K562 (cell line): Measurements from ENCODE around the gene CGB3. TPM values are rescaled to one million over a fixed set of nuclear protein-coding genes. Genes with fewer than 3 reads are reported as not detected.
A peak's percentile ranks its signal among the peaks of the same experiment; 100 is the strongest.

Experiments
- ATF7 ChIP-seq: fragments of 450-650 bp; IDR thresholded peaks from 2 replicates; pipeline ENCODE4 v1.7.1; 2014; ENCODE audit warnings: mild to moderate bottlenecking, moderate library complexity
- CEBPB ChIP-seq: fragments of 450-650 bp; IDR thresholded peaks from 2 replicates; pipeline ENCODE4 v1.6.1; 2016; ENCODE audit warnings: missing genetic modification characterization, missing compliant biosample characterization
- CREM ChIP-seq: IDR thresholded peaks from 2 replicates; pipeline ENCODE4 v1.6.1; 2014; ENCODE audit warnings: antibody characterized with exemption, low read depth
- CXXC5 ChIP-seq: fragments of 250-450 bp; sonication (Bioruptor Pico); IDR thresholded peaks from 2 replicates; pipeline ENCODE4 v1.8.0; 2022; ENCODE audit warnings: inconsistent platforms, mild to moderate bottlenecking, moderate library complexity
- ELF4 ChIP-seq: fragments of 450-650 bp; formaldehyde crosslinking; IDR thresholded peaks from 2 replicates; pipeline ENCODE4 v1.4.0; 2022; ENCODE audit warnings: missing genetic modification characterization
- ESRRB ChIP-seq: fragments of 250-450 bp; sonication (Bioruptor Pico); IDR thresholded peaks from 2 replicates; pipeline ENCODE4 v1.5.0; 2020; ENCODE audit warnings: mild to moderate bottlenecking, moderate library complexity, borderline replicate concordance
- FOXJ3 ChIP-seq: sonication (generic); formaldehyde crosslinking; IDR thresholded peaks from 2 replicates; pipeline ENCODE4 v1.4.0; 2020; ENCODE audit warnings: mild to moderate bottlenecking, missing genetic modification reagents
- FOXP1 ChIP-seq: sonication (generic); formaldehyde crosslinking; IDR thresholded peaks from 2 replicates; pipeline ENCODE4 v1.8.0; 2022; ENCODE audit warnings: mild to moderate bottlenecking, missing genetic modification reagents
- MTA1 ChIP-seq: fragments of 450-650 bp; IDR thresholded peaks from 2 replicates; pipeline ENCODE4 v1.6.1; 2017; ENCODE audit warnings: borderline replicate concordance
- MXI1 ChIP-seq: IDR thresholded peaks from 2 replicates; pipeline ENCODE4 v1.6.1; 2011; ENCODE audit warnings: low read depth, mild to moderate bottlenecking, improper control_type of control experiment, low read length
- NONO ChIP-seq, 2 experiments: fragments of 200-400 bp in 1 of 2; fragments of 450-650 bp in 1 of 2; formaldehyde crosslinking in 1 of 2; IDR thresholded peaks; 2 replicates each; pipeline ENCODE4 v1.6.1; 2017; ENCODE audit warnings: low read depth in 2 of 2, mild to moderate bottlenecking in 2 of 2, moderate library complexity in 2 of 2, low read length in 1 of 2
- NR2C1 ChIP-seq, 2 experiments: fragments of 450-650 bp; IDR thresholded peaks; 2 replicates each; pipeline ENCODE4 v1.6.1; 2017; ENCODE audit warnings: mild to moderate bottlenecking in 2 of 2, antibody characterized with exemption in 1 of 2, inconsistent platforms in 1 of 2, missing compliant biosample characterization in 1 of 2, missing genetic modification characterization in 1 of 2
- NR2C2 ChIP-seq, 2 experiments: fragments of 200-800 bp in 1 of 2; sonication (Bioruptor generic) in 1 of 2; sonication (generic) in 1 of 2; formaldehyde crosslinking in 1 of 2; IDR thresholded peaks; 2 replicates each; pipeline versions ENCODE4 v1.6.1 to v1.8.0; 2016 to 2022; ENCODE audit warnings: mild to moderate bottlenecking in 1 of 2, missing compliant biosample characterization in 1 of 2, missing genetic modification characterization in 1 of 2, missing genetic modification reagents in 1 of 2
- PCBP1 ChIP-seq: fragments of 200-400 bp; formaldehyde crosslinking; IDR thresholded peaks from 2 replicates; pipeline ENCODE4 v1.6.1; 2018; ENCODE audit warnings: mild to moderate bottlenecking, low read depth, low read length; ENCODE audit not compliant: poor library complexity, severe bottlenecking
- SIX5 ChIP-seq, 2 experiments: IDR thresholded peaks; 2 replicates each; pipeline ENCODE4 v1.6.1; 2011; ENCODE audit warnings: low read length in 2 of 2, borderline replicate concordance in 1 of 2, low read depth in 1 of 2, mild to moderate bottlenecking in 1 of 2, moderate library complexity in 1 of 2; ENCODE audit not compliant: insufficient read depth in 1 of 2
- SMC3 ChIP-seq: conservative IDR thresholded peaks from 2 replicates; pipeline ENCODE4 v1.6.1; 2011; ENCODE audit warnings: low read depth, low read length, improper control_type of control experiment; ENCODE audit not compliant: insufficient read depth
- TOE1 ChIP-seq, 2 experiments: fragments of 450-650 bp in 1 of 2; sonication (generic) in 1 of 2; formaldehyde crosslinking in 1 of 2; IDR thresholded peaks; 2 replicates each; pipeline versions ENCODE4 v1.7.1 to v1.8.0; 2016 to 2022; ENCODE audit warnings: borderline replicate concordance in 2 of 2, mild to moderate bottlenecking in 2 of 2, antibody characterized with exemption in 1 of 2, inconsistent platforms in 1 of 2, low read depth in 1 of 2, missing genetic modification reagents in 1 of 2, moderate library complexity in 1 of 2
- ZFPM2 ChIP-seq: fragments of 250-450 bp; sonication (Bioruptor Pico); IDR thresholded peaks from 2 replicates; pipeline ENCODE4 v1.5.1; 2022; ENCODE audit warnings: mild to moderate bottlenecking
- ZNF12 ChIP-seq: sonication (generic); formaldehyde crosslinking; IDR thresholded peaks from 2 replicates; pipeline ENCODE4 v1.4.0; 2020; ENCODE audit warnings: mild to moderate bottlenecking, missing genetic modification reagents
- ZNF785 ChIP-seq: fragments of 250-450 bp; sonication (Bioruptor Pico); IDR thresholded peaks from 2 replicates; pipeline ENCODE4 v1.4.0; 2020; ENCODE audit warnings: mild to moderate bottlenecking
- polyA plus RNA-seq, 8 experiments: library from polyadenylated mRNA; depleted of rRNA in 4 of 8; stranded (reverse) in 5 of 8; unstranded in 3 of 8; fragments of >200 nt; fragmentation: Nextera tagmentation in 2 of 8; fragmentation: Illumina TruSeq in 1 of 8; extraction: Ambion mirVana in 2 of 8; extraction: Trizol in 1 of 8; gene quantifications; 2 replicates each; pipeline versions ENCODE4 v1.2.1 to v1.2.3, GENCODE V29; 2011 to 2014; ENCODE audit warnings: inconsistent platforms in 1 of 8, missing spikeins in 1 of 8
- total RNA-seq, 7 experiments: library from RNA; depleted of rRNA in 6 of 7; stranded (reverse); fragments of >200 nt in 6 of 7; fragmentation: Illumina TruSeq in 2 of 7; extraction: Trizol in 2 of 7; gene quantifications; 2 replicates each; pipeline versions ENCODE4 v1.2.1 to v1.2.3, GENCODE V29; 2011 to 2021; ENCODE audit warnings: low replicate concordance in 1 of 7
- TF ChIP-seq, protein P1 (sequence below), 2 experiments: IDR thresholded peaks in 1 of 2; conservative IDR thresholded peaks in 1 of 2; 2 replicates each; pipeline ENCODE4 v1.6.1; 2016; ENCODE audit warnings: low read depth in 2 of 2, mild to moderate bottlenecking in 1 of 2, missing compliant biosample characterization in 1 of 2, missing genetic modification characterization in 1 of 2, moderate library complexity in 1 of 2
- TF ChIP-seq, protein P2 (sequence below): sonication (generic); formaldehyde crosslinking; IDR thresholded peaks from 2 replicates; pipeline ENCODE4 v1.9.0; 2022; ENCODE audit warnings: mild to moderate bottlenecking, missing genetic modification reagents

The CGB3 gene
- total and polyA plus RNA-seq, 9 of the 15 experiments (the other 6 are each of a cell fraction or from before 2014, with no cell fraction given) = not detected

DNA sequence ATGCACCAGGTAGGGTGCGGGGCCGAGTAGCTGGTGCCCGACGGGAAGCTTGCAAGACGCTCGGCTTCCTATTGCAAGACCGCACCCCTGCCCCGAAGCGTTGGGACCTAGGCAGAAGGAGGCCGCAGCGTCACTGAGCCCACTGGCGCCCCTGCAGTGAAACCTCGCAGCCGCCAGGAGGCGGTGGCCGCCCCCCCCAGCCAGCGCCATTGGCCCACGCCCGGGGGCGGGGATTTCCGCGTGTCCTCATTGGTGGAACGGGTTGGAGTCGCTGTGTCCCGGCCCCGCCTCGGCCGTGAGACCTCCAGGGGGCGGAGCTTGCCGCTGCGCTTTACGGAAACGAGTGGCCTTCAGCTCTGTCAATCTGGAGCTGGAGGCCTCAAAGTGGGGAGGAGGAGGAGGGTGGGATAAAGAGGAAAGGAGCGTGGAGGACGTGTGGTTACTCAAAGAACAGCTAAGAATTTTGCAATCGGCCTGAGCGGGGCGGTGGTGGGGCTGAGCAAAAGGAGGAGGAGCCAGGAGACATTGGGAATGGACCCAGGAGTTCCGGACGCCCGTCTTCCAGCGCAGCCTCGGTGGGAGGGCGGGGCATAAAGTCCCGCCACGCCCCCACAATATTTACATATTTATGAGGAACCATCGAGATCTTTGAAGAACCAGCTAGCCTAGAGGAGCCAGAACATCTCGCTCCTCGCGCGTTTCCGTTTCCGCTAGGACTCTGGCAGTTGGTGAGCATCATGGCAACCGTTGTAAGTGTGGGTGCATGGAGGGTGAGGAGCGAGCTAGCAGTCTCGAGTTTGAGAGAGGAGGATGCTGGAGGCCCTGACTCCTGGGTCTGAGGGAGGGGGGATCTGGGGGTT lies 30.7 kb downstream of the CGB3 start, which contains the start of the genes GYS1 and RUVBL2 (continued):
- TF ChIP-seq ZFPM2 = no peak
- no peak for TF ChIP-seq NR2C2 (CRISPR knock-in tag; IDR thresholded peaks at IDR 0.05)
- TF ChIP-seq NR2C2 (tag; IDR thresholded peaks at IDR 0.05) = peak; percentile 51; the same call in 1 of the 2 replicates
- TF ChIP-seq FOXP1 = 0 out of 2 replicates have a peak, but pooled peaks have one; percentile 62
- TF ChIP-seq SMC3 = peak; percentile 47; the same call in 1 of the 2 replicates
- peak; percentile 86 for TF ChIP-seq ATF7
- peak; percentile 77 for TF ChIP-seq PCBP1
- no peak; the same call in none of the 2 replicates for TF ChIP-seq MXI1
- peak; percentile 64; the same call in 1 of the 2 replicates for TF ChIP-seq ZNF785
- TF ChIP-seq TOE1 (IDR thresholded peaks at IDR 0.05; ENCODE audit: borderline replicate concordance) = peak; percentile 10; the same call in 1 of the 2 replicates
- TF ChIP-seq TOE1 (CRISPR knock-in tag; IDR thresholded peaks at IDR 0.05; ENCODE audit: borderline replicate concordance, low read depth) = no peak
- 0 out of 2 replicates have a peak, but pooled peaks have one; percentile 50 for TF ChIP-seq ELF4
- TF ChIP-seq MTA1 = peak; percentile 75; the same call in 1 of the 2 replicates
- TF ChIP-seq CXXC5 (CRISPR knock-in tag) = peak; percentile 73
- TF ChIP-seq ESRRB (CRISPR knock-in tag) = no peak
- 0 out of 4 replicates have a peak, but pooled peaks of 1 of the 2 experiments have one; percentile 72 for TF ChIP-seq NONO (IDR thresholded peaks at IDR 0.05; ENCODE audit: low read depth in 2 of 2, low read length in 1 of 2)
- peak; percentile 87 for TF ChIP-seq CREM
- TF ChIP-seq NR2C1 (IDR thresholded peaks at IDR 0.05) = no peak; the same call in 1 of the 2 replicates
- TF ChIP-seq NR2C1 (tag; IDR thresholded peaks at IDR 0.05) = peak; percentile 72
- 0 out of 2 replicates have a peak, but pooled peaks have one; percentile 8 for TF ChIP-seq ZNF12 (CRISPR knock-in tag)
- TF ChIP-seq, protein P1, sequence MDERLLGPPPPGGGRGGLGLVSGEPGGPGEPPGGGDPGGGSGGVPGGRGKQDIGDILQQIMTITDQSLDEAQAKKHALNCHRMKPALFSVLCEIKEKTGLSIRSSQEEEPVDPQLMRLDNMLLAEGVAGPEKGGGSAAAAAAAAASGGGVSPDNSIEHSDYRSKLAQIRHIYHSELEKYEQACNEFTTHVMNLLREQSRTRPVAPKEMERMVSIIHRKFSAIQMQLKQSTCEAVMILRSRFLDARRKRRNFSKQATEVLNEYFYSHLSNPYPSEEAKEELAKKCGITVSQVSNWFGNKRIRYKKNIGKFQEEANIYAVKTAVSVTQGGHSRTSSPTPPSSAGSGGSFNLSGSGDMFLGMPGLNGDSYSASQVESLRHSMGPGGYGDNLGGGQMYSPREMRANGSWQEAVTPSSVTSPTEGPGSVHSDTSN (CRISPR knock-in tag; IDR thresholded peaks at IDR 0.05; ENCODE audit: low read depth) = peak; percentile 83
- TF ChIP-seq, protein P1 (tag; conservative IDR thresholded peaks at IDR 0.05; ENCODE audit: low read depth) = peak; percentile 98
- TF ChIP-seq, protein P2, sequence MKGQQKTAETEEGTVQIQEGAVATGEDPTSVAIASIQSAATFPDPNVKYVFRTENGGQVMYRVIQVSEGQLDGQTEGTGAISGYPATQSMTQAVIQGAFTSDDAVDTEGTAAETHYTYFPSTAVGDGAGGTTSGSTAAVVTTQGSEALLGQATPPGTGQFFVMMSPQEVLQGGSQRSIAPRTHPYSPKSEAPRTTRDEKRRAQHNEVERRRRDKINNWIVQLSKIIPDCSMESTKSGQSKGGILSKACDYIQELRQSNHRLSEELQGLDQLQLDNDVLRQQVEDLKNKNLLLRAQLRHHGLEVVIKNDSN (CRISPR knock-in tag) = peak; percentile 40; the same call in 1 of the 2 replicates
- TF ChIP-seq FOXJ3 (CRISPR knock-in tag) = no peak
- peak in 1 of 2 experiments; percentile 30; a peak in 1 of 4 replicates for TF ChIP-seq SIX5 (IDR thresholded peaks at IDR 0.05; ENCODE audit: borderline replicate concordance in 1 of 2, insufficient read depth in 1 of 2, low read depth in 1 of 2, low read length in 2 of 2)
- peak; percentile 79 for TF ChIP-seq CEBPB (tag)
